CMK (cell line): ENCODE results near the gene PGBD5.

Experiments used
- DNase-seq: peaks from one replicate; pipeline ENCODE4 v3.0.0-alpha.2; 2010; ENCODE audit warnings: low read depth

Gene PGBD5

GRCh38 chr1:230278871-230279582 is 147.1 kb downstream of the PGBD5 start:
- no peak for DNase-seq

- DNase-seq = no peak
Measured at GRCh38 chr1:230278376-230278775, 147.8 kb downstream of the PGBD5 start.

- DNase-seq = no peak
Measured at GRCh38 chr1:230277201-230278025, 148.7 kb downstream of the PGBD5 start.

GRCh38 chr1:230276401-230276800 is 149.7 kb downstream of the PGBD5 start:
- no peak for DNase-seq

GRCh38 chr1:230274254-230274653 is 151.9 kb downstream of the PGBD5 start:
- no peak for DNase-seq

- no peak for DNase-seq
Measured at GRCh38 chr1:230273141-230273710, 152.9 kb downstream of the PGBD5 start.

GRCh38 chr1:230272557-230272956 is 153.6 kb downstream of the PGBD5 start:
- DNase-seq = no peak

- no peak for DNase-seq
Measured at GRCh38 chr1:230271300-230272035, 154.7 kb downstream of the PGBD5 start.

GRCh38 chr1:230270559-230271281 is 155.4 kb downstream of the PGBD5 start:
- no peak for DNase-seq

- no peak for DNase-seq
Measured at GRCh38 chr1:230270185-230270558, 156.0 kb downstream of the PGBD5 start.

GRCh38 chr1:230268371-230269170 is 157.6 kb downstream of the PGBD5 start:
- DNase-seq = no peak

GRCh38 chr1:230267338-230268065 is 158.6 kb downstream of the PGBD5 start:
- DNase-seq = no peak

GRCh38 chr1:230266456-230266855 is 159.7 kb downstream of the PGBD5 start:
- DNase-seq = no peak

- DNase-seq = no peak
Measured at GRCh38 chr1:230265200-230266115, 160.7 kb downstream of the PGBD5 start.
